HepG2 (cell line): ENCODE measurements around the gene VPS9D1. TPM values are rescaled to one million over a fixed set of nuclear protein-coding genes. Genes with fewer than 3 reads are reported as not detected.

Experiments
- ATF7 ChIP-seq, 2 experiments: fragments of 450-650 bp in 1 of 2; sonication (generic) in 1 of 2; formaldehyde crosslinking in 1 of 2; IDR thresholded peaks; 2 replicates each; pipeline versions ENCODE4 v1.4.0 to v1.6.1; 2016 to 2020; ENCODE audit warnings: antibody characterized with exemption in 1 of 2, mild to moderate bottlenecking in 1 of 2, missing genetic modification reagents in 1 of 2
- CSRNP2 ChIP-seq: sonication (generic); formaldehyde crosslinking; conservative IDR thresholded peaks from 2 replicates; pipeline ENCODE4 v1.8.0; 2022; ENCODE audit warnings: low read depth, missing genetic modification reagents
- E2F5 ChIP-seq: sonication (generic); formaldehyde crosslinking; conservative IDR thresholded peaks from 2 replicates; pipeline ENCODE4 v1.4.0; 2020; ENCODE audit warnings: missing genetic modification reagents
- FOSL2 ChIP-seq: sonication (generic); formaldehyde crosslinking; IDR thresholded peaks from 2 replicates; pipeline ENCODE4 v1.4.0; 2020; ENCODE audit warnings: missing genetic modification reagents
- NONO ChIP-seq, 2 experiments: fragments of 450-650 bp in 1 of 2; sonication (generic) in 1 of 2; formaldehyde crosslinking in 1 of 2; IDR thresholded peaks in 1 of 2; conservative IDR thresholded peaks in 1 of 2; 2 replicates each; pipeline versions ENCODE4 v1.6.1 to v1.8.0; 2017 to 2022; ENCODE audit warnings: mild to moderate bottlenecking in 1 of 2, missing genetic modification reagents in 1 of 2, moderate library complexity in 1 of 2
- NR2F2 ChIP-seq: IDR thresholded peaks from 2 replicates; pipeline ENCODE4 v1.6.1; 2012; ENCODE audit warnings: low read depth, inconsistent platforms, borderline replicate concordance
- ONECUT2 ChIP-seq: sonication (generic); formaldehyde crosslinking; IDR thresholded peaks from 2 replicates; pipeline ENCODE4 v1.4.0; 2020; ENCODE audit warnings: missing genetic modification reagents
- PHF5A ChIP-seq: IDR thresholded peaks from one replicate; pipeline ENCODE4 v1.6.1; 2018; ENCODE audit warnings: low read depth, missing genetic modification reagents; ENCODE audit not compliant: unreplicated experiment
- POLR2AphosphoS5 ChIP-seq: IDR thresholded peaks from 2 replicates; pipeline ENCODE4 v1.6.1; 2012; ENCODE audit warnings: low read depth, low read length
- PRMT3 ChIP-seq: sonication (generic); formaldehyde crosslinking; IDR thresholded peaks from 2 replicates; pipeline ENCODE4 v1.8.1; 2022; ENCODE audit warnings: low read depth, mild to moderate bottlenecking, moderate library complexity, missing genetic modification reagents, borderline replicate concordance
- TOE1 ChIP-seq: sonication (generic); formaldehyde crosslinking; IDR thresholded peaks from 2 replicates; pipeline ENCODE4 v1.4.0; 2020; ENCODE audit warnings: mild to moderate bottlenecking, missing genetic modification reagents
- TRIM22 ChIP-seq: fragments of 450-650 bp; IDR thresholded peaks from 2 replicates; pipeline ENCODE4 v1.6.1; 2017
- WIZ ChIP-seq: sonication (generic); formaldehyde crosslinking; IDR thresholded peaks from 2 replicates; pipeline ENCODE4 v1.5.1; 2020; ENCODE audit warnings: mild to moderate bottlenecking, missing genetic modification reagents
- ZNF121 ChIP-seq: sonication (generic); formaldehyde crosslinking; IDR thresholded peaks from 2 replicates; pipeline ENCODE4 v1.5.0; 2020; ENCODE audit warnings: mild to moderate bottlenecking, missing genetic modification reagents
- ZNF234 ChIP-seq: sonication (generic); formaldehyde crosslinking; conservative IDR thresholded peaks from 2 replicates; pipeline ENCODE4 v1.5.1; 2020; ENCODE audit warnings: mild to moderate bottlenecking, missing genetic modification reagents
- ZNF296 ChIP-seq: sonication (generic); formaldehyde crosslinking; conservative IDR thresholded peaks from 2 replicates; pipeline ENCODE4 v1.5.0; 2020; ENCODE audit warnings: mild to moderate bottlenecking, missing genetic modification reagents
- ZNF510 ChIP-seq: sonication (generic); formaldehyde crosslinking; IDR thresholded peaks from 2 replicates; pipeline ENCODE4 v1.4.0; 2020; ENCODE audit warnings: low read depth, mild to moderate bottlenecking, missing genetic modification reagents
- ZNF513 ChIP-seq: sonication (generic); formaldehyde crosslinking; conservative IDR thresholded peaks from 2 replicates; pipeline ENCODE4 v1.5.0; 2020; ENCODE audit warnings: missing genetic modification reagents
- ZNF530 ChIP-seq: sonication (generic); formaldehyde crosslinking; IDR thresholded peaks from 2 replicates; pipeline ENCODE4 v1.5.0; 2020; ENCODE audit warnings: low read depth, mild to moderate bottlenecking, missing genetic modification reagents
- ZNF737 ChIP-seq: sonication (generic); formaldehyde crosslinking; IDR thresholded peaks from 2 replicates; pipeline ENCODE4 v1.5.0; 2020; ENCODE audit warnings: missing genetic modification reagents, mild to moderate bottlenecking, borderline replicate concordance
- ZUFSP ChIP-seq: sonication (generic); formaldehyde crosslinking; IDR thresholded peaks from 2 replicates; pipeline ENCODE4 v1.9.0; 2021; ENCODE audit warnings: missing genetic modification reagents, mild to moderate bottlenecking, borderline replicate concordance
- polyA plus RNA-seq, 8 experiments: library from polyadenylated mRNA; depleted of rRNA in 3 of 8; stranded (reverse) in 7 of 8; unstranded in 1 of 8; fragments of >200 nt; fragmentation: Illumina TruSeq in 4 of 8; extraction: Trizol in 4 of 8; gene quantifications; 2 replicates each; pipeline versions ENCODE4 v1.2.1 to v1.2.3, GENCODE V29; 2011 to 2016; ENCODE audit warnings: low read depth in 4 of 8, missing spikeins in 1 of 8, mixed read lengths in 1 of 8; ENCODE audit not compliant: insufficient read depth in 1 of 8
- total RNA-seq, 5 experiments: library from RNA; depleted of rRNA; stranded (reverse); fragments of >200 nt; fragmentation: Illumina TruSeq; extraction: Trizol; gene quantifications; 2 replicates each; pipeline ENCODE4 v1.2.3, GENCODE V29; 2016; ENCODE audit warnings: low read depth in 1 of 5

VPS9D1 gene
- total and polyA plus RNA-seq, 2 of the 13 experiments (the other 11 are each of a cell fraction or from before 2014, with no cell fraction given) = 10.1 to 13.2 TPM

- TF ChIP-seq E2F5 (CRISPR knock-in tag) (peak; percentile 50; the same call in 1 of the 2 replicates), ZNF530 (CRISPR knock-in tag) (no peak), ZUFSP (CRISPR knock-in tag) (no peak), ZNF121 (CRISPR knock-in tag) (peak; percentile 92), ZNF737 (CRISPR knock-in tag) (peak; percentile 78; the same call in 1 of the 2 replicates), FOSL2 (CRISPR knock-in tag) (peak; percentile 87), ZNF513 (CRISPR knock-in tag) (peak; percentile 38; the same call in 1 of the 2 replicates), TRIM22 (no peak), PHF5A (peak; percentile 97), PRMT3 (CRISPR knock-in tag) (0 out of 2 replicates have a peak, but pooled peaks have one; percentile 86), NR2F2 (peak; percentile 67), ZNF234 (CRISPR knock-in tag) (peak; percentile 98), CSRNP2 (CRISPR knock-in tag) (no peak), ZNF296 (CRISPR knock-in tag) (no peak; the same call in 1 of the 2 replicates), ONECUT2 (CRISPR knock-in tag) (peak; percentile 56), POLR2AphosphoS5 (peak; percentile 99), ZNF510 (CRISPR knock-in tag) (peak; percentile 96), ATF7 (IDR thresholded peaks at IDR 0.05) (no peak), ATF7 (CRISPR knock-in tag; IDR thresholded peaks at IDR 0.05) (peak; percentile 75; the same call in 1 of the 2 replicates), TOE1 (CRISPR knock-in tag) (peak; percentile 98), WIZ (CRISPR knock-in tag) (peak; percentile 98), NONO (IDR thresholded peaks at IDR 0.05) (no peak), NONO (CRISPR knock-in tag; conservative IDR thresholded peaks at IDR 0.05) (peak; percentile 99)
Observed at GRCh38 chr16:89687092-89687940, 33.4 kb downstream of the VPS9D1 start (continued).
